ENCODE data around the gene TEK. TPM values are rescaled to one million over a fixed set of nuclear protein-coding genes. Genes with fewer than 3 reads are reported as not detected.

TEK gene
- total RNA-seq, 1 donor, result 12.5 TPM

- no peak for DNase-seq (ENCODE audit: low read depth)
- TF ChIP-seq, protein P1, sequence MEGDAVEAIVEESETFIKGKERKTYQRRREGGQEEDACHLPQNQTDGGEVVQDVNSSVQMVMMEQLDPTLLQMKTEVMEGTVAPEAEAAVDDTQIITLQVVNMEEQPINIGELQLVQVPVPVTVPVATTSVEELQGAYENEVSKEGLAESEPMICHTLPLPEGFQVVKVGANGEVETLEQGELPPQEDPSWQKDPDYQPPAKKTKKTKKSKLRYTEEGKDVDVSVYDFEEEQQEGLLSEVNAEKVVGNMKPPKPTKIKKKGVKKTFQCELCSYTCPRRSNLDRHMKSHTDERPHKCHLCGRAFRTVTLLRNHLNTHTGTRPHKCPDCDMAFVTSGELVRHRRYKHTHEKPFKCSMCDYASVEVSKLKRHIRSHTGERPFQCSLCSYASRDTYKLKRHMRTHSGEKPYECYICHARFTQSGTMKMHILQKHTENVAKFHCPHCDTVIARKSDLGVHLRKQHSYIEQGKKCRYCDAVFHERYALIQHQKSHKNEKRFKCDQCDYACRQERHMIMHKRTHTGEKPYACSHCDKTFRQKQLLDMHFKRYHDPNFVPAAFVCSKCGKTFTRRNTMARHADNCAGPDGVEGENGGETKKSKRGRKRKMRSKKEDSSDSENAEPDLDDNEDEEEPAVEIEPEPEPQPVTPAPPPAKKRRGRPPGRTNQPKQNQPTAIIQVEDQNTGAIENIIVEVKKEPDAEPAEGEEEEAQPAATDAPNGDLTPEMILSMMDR (IDR thresholded peaks at IDR 0.05; ENCODE audit: insufficient read depth, low read depth, low read length), result no peak
- no peak overlapping the region for H3K4me3 ChIP-seq (ENCODE audit: low read depth, low read length)
These were observed 56.6 kb downstream of the TEK start for GRCh38 chr9:27165670-27166069.

DNA sequence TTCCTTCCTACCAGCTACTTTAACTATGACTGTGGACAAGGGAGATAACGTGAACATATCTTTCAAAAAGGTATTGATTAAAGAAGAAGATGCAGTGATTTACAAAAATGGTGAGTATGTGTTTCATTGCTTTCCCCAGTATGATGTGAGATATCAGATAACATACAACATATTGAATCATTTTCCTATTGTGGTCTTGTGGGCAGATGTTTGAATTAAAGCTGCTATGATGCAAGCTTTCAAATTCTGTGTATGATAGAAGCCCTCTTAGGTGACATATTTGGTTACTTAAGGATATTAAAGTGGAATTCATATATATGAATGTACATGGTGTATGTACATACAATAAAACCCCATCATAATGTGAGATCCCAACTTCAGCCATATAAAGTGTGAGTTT, 59.5 kb downstream of the TEK start:
- no peak overlapping the region for H3K4me3 ChIP-seq (ENCODE audit: low read depth, low read length)
- TF ChIP-seq, protein P1 (IDR thresholded peaks at IDR 0.05; ENCODE audit: insufficient read depth, low read depth, low read length), result no peak
- no peak for DNase-seq (ENCODE audit: low read depth)

GRCh38 chr9:27168951-27169350, 59.9 kb downstream of the TEK start:
- DNase-seq (ENCODE audit: low read depth), result no peak
- H3K4me3 ChIP-seq (ENCODE audit: low read depth, low read length), result no peak overlapping the region
- TF ChIP-seq, protein P1 (IDR thresholded peaks at IDR 0.05; ENCODE audit: insufficient read depth, low read depth, low read length), result no peak

- no peak overlapping the region for H3K4me3 ChIP-seq (ENCODE audit: low read depth, low read length)
- DNase-seq (ENCODE audit: low read depth), result no peak
- TF ChIP-seq, protein P1 (IDR thresholded peaks at IDR 0.05; ENCODE audit: insufficient read depth, low read depth, low read length), result no peak
These were observed 67.9 kb downstream of the TEK start for GRCh38 chr9:27176971-27177370.

DNA sequence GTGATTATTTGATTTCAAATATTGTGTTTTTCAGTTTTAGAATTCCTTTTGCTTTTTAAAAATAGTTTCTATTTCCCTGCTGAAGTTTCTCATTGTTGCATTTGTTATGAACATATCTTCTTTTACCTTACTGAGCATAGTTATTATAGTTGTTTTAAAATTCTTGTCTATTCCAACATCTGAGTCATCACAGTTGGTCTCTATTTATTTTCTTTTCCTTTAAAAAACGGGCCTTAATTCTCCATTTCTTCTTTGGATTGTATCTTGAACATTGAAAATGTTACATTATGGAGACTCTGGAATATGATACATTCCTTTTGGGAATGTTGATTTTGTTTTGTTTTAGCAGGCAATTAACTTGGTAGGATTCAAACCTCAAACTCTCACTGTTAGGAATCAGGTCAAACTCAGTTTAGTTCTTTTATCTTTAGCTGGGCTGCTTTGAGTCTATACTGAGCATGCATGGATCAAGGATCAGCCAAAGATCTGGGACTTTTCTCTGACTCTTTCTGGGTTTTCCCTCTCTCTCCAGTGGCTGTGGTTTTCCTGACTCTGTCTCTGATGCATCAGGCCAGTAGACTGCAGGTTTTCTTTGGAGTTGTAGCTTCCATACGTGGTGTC, 70.3 kb downstream of the TEK start:
- no peak overlapping the region for H3K4me3 ChIP-seq (ENCODE audit: low read depth, low read length)
- DNase-seq (ENCODE audit: low read depth), result no peak
- TF ChIP-seq, protein P1 (IDR thresholded peaks at IDR 0.05; ENCODE audit: insufficient read depth, low read depth, low read length), result no peak

DNA sequence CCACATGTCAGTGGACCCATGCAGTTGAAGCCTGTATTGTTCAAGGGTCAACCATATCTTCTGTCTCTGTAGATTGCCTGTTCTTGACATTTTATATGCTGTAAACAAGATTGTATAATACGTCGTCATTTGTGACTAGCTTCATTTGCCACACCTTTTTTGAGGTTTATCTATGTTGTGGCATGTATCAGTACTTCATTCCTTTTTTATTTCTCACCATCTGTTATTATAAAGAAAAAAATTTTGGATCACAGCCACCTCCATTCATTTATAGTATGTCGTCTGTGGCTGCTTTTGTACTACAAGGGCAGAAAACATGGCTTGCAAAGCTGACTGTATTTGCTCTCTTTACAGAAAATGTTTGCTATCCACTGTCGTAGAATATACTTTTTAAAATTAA, 72.4 kb downstream of the TEK start:
- TF ChIP-seq, protein P1 (IDR thresholded peaks at IDR 0.05; ENCODE audit: insufficient read depth, low read depth, low read length), result no peak
- no peak overlapping the region for H3K4me3 ChIP-seq (ENCODE audit: low read depth, low read length)

DNA sequence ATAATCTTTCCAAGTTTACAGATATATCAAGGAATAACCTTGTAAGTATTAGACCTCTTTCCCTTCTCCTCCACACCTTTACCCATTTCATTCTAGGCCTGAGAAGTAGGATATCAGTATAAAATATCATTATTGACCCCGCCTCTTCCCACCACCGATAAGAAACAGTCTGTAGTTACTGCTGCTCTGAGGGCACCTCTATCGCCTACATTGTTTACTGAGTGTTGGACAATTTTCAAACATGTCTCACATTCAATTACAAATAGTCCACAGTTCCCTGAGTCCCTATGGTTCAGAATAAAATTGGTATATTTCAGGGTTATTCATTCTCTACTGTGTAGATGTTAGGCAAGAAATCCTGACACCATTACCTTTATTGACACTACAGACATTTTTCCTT, 73.4 kb downstream of the TEK start:
- TF ChIP-seq, protein P1 (IDR thresholded peaks at IDR 0.05; ENCODE audit: insufficient read depth, low read depth, low read length), result no peak
- DNase-seq (ENCODE audit: low read depth), result no peak
- H3K4me3 ChIP-seq (ENCODE audit: low read depth, low read length), result no peak overlapping the region

More for the DNA sequence above, 72.4 kb downstream of the TEK start:
- peak; percentile 60 for DNase-seq (ENCODE audit: low read depth)
